GM19395 (cell line): ENCODE data around the gene BOLA2B.
A peak's percentile ranks its signal among the peaks of the same experiment; 100 is the strongest.
"Not testable (repeated sequence)": the region's sequence is repeated elsewhere in the genome, so short reads cannot be mapped to it uniquely, and the experiment has no call there.

Experiments
- ATAC-seq: cut with Tn5 transposase; IDR thresholded peaks from one replicate; pipeline ENCODE4 v1.9.1; 2021; ENCODE audit warnings: mild to moderate bottlenecking, moderate library complexity; ENCODE audit not compliant: unreplicated experiment

The BOLA2B gene

DNA sequence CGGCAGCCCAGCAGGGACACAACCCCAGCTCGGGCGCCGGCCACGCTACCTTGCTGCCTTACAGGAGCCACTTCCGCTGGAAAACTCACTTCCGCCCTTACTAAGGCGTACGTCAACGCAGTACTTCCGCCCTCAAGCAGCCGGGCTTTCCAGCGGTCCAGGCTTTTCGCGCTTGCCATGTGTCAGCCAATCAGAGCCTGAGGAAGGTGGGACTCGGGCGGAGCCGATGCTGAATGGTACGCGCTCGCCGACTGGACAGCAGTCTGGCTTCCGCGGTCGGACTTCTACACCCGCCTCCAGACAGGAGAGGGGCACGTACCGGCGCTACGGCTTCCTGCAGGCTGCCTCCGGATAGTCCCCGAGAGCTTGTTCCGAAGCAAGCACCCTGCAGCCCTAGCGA lies at the start of gene BOLA2B, which contains the start of gene SLX1A:
Gene BOLA2B (minus strand): TSS at position 52 of the 400 bp plus-strand sequence. CDS start 71 bp downstream, outside the sequence.
Gene SLX1A (plus strand): TSS at position 261 of the 400 bp plus-strand sequence. CDS start 210 bp downstream, outside the sequence.
- peak; percentile 88 for ATAC-seq

DNA sequence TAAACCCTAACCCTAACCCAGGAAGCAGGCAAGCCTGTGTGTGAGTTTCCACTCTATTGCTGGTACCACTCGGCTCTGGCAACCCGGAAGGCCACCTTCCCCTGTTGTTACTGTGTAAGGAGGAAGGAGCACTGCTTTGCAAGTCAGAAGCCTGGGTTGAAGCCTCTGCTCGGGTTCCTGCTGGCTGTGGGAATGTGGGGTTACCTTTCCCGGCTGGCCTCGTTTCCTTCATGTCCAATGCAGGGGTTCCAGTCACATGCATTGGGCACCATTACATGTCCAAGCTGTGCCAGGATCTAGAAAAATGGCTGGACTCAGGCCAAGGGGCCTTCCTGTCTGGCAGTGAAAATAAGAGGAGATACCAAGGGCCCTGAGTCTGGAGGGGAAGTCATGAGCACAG lies 23.6 kb upstream of the BOLA2B start:
- ATAC-seq: not testable (repeated sequence)

DNA sequence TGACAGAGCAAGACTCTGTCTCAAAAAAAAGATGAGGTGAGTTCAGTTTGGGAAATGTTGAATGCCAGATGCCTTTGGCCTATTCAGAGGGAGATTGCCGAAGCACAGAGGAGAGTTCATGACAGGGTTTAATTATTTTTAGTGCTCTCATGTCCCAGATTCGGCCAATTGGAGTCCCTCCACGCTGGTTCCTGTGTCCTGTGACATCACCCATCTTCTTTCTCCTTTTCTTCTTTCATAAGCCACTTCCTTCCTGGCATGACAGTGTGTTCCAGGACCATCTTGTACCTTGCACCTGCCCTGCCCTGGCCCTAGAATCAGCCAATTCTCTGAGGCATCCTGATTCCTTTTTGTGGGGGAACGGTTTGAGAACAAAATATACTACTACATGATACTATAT lies 17.9 kb upstream of the BOLA2B start:
- not testable (repeated sequence) for ATAC-seq

DNA sequence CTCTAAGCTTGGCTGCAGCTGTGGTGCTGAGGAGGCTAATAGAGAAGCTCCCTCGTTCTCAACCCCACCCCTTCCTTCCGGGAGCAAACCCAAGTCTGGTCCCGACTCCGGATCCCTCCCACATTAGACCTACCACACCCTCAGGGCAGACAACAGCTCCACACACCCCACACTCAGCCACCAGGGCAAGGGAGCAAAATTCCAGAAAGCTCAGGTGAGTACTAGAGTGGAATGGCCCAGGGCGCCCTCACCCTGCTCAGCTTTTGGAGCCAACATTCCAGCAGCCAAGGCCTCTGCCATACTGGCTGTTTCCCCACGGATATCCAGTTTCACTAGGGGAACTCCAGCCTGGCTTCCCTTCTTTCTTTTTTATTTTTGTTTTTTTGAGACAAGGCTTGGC lies 15.6 kb upstream of the BOLA2B start:
- ATAC-seq: not testable (repeated sequence)

DNA sequence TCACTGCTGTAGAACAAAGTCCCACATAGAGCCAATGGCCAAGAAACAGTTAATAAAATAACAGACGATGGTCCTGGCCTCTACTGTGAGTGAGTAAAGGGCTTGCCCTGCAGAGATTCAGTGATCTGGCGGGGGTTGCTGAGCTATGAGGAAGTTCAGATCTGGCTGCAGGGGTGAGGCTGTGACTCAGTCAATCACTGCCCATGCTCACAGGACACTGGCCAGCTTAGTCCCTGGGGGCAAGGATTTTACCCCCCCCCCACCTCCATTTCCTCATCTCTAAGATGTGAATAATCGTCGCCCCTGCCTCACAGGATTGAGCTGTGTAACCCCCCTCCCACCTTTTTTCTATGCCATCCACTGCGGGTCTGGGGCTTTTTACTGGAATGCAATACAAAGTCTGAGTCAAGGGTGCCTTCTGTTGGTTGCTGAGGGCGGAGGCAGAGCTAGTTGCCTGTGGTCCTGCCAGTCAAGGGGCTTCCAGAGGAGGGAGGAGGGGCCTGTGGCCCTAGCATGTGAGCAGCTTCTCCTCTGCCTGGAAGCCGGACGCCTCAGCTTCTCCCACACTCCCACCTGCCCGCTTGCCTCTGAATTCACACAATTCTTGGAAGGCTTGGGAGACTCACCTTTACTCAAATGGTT lies 13.7 kb upstream of the BOLA2B start:
- ATAC-seq: not testable (repeated sequence)

DNA sequence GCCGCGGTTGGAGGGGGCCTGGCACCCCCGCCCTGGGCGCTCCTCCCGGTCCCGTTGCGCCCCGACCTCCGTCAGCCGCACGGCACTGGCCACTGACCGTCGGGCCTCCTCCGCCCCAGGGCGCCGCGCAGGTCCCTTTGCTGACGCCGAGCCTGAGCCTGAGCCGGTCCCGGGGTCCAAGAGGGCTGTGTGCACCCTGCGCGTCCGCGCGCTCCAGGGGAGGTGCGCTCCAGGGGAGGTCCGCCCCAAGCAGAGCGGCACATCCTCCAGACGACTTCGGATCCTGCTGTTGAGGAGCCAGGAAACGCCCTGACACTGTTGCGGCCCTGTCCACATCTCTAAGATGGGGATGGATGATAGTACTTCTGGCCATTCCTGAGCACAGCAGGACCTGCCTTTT lies 12.8 kb upstream of the BOLA2B start:
- not testable (repeated sequence) for ATAC-seq

DNA sequence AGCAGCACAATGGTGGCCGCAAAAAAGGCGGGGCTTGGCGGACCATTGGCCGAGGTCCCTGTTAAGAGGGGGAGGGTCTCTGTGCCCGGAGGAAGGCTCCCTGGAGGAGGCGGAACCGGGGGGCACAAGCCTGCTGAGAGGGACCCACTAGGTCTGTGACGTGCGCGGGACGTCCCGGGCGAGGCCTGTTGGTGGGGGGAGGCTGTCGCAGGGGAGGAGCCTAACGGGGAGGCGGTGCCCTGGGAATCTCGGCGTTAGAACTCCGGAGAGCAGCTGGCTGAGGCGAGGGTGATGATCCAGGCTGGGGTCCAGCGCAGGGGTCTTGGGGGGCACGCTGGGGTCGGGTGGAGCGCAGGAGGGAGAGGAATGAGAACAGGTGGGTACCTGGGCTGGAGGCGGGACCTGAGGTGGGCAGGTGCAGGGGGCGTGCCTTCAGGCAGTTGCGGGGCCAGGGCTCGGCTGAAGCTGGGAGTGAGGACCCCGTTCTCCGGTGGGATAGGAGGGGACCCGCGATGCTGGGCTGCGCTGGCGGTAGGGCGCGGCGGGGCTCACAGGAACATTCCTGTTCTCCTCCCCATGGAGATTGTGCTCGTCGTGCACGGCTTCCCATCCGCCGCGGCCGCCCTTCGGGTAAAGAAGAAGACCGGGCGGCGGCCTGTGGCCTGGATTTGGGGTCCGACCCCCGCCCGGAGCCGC lies 12.2 kb upstream of the BOLA2B start:
- not testable (repeated sequence) for ATAC-seq

DNA sequence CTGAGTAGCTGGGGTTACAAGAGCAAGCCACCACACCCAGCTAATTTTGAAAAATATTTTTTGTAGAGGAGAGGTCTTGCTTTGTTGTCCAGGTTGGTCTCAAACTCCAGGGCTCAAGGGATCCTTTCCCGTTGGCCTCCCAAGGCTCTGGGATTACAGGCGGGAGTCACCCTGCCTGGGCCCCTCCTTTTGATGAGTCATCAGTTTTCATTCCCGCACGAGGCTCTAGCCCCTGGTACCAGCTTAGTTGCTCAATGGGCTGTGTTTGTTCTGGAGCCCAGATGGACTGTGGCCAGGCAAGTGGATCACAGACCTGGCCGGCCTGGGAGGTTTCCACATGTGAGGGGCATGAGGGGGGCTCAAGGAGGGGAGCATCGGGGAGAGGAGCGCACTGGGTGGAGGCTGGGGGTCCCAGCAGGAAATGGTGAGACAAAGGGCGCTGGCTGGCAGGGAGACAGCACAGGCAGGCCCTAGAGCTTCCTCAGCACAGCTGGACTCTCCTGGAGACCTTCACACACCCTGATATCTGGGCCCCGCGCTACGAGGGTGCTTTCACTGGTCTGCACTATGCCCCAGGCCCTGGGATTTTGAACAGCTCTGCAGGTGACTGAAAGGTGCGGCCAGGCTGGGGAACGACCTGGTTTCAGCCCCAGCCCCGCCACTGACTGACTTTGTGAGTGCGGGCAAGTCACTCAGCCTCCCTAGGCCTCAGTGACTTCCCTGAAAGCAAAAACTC lies 6.3 kb upstream of the BOLA2B start:
- ATAC-seq: not testable (repeated sequence)

DNA sequence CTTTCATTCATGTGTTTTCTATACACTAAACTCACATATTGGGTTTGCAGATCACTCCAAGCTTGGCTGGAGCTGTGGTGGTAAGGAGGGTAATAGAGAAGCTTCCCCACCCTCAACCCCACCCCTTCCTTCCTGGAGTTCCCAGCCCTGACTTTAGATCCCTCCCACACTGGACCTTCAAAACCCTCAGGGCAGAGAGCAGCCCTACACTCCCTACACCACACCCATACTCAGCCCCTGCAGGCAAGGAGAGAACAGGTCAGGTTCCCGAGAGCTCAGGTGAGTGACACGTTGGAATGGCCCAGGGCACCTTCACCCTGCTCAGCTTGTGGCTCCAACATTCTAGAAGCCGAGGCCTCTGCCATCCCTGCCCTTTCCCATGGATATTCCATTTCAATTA lies 5.6 kb upstream of the BOLA2B start, which contains the start of gene SULT1A3:
Gene SULT1A3 (plus strand): TSS at position 207 of the 400 bp plus-strand sequence. CDS start 1,474 bp downstream, outside the sequence.
- not testable (repeated sequence) for ATAC-seq

DNA sequence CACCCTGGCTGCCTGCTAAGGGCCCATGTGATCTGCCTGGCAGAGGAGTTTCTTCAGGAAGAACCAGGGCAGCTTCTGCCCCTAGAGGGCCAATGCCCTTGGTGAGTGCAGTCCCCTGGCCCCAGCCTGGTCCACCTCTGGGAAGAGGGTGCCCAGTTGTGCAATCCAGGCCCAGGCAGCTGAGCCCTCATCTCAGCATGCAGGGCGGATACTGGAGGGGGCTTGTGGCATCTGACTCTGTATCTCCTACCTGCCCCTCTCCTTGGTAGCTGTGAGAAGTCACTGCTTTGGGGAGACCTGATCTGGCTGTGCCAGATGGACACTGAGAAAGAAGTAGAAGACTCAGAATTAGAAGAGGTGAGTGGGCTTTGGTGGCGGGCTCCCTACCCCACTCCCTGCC lies 3.5 kb upstream of the BOLA2B start:
- ATAC-seq: not testable (repeated sequence)

DNA sequence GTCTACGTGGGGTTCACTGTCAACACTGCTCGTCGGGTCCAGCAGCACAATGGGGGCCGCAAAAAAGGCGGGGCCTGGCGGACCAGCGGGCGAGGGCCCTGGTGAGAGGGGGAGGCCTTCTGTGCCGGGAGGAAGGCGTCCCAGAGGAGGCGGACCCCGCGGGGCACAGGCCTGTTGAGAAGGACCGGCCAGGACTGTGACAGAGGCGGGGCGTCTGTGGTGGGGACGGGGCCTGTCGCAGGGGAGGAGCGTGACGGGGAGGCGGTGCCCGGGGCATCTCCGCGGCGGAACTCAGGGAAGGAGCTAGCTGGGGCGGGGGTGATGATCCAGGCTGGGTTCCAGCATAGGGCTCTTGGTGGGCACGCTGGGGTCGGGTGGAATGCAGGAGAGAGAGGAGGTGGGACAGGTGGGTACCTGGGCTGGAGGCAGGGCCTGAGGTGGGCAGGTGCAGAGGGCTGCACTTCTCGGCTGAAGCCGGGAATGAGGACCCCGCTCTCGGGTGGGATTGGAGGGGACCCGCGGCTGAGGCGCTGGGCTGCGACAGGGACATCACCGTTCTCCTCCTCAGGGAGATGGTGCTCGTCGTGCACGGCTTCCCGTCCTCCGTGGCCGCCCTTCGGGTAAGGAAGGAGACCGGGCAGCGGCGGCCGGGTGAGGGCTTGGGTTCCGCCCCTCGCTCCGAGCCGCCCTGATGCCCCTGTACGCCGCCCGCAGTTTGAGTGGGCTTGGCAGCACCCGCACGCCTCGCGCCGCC lies 883 bp upstream of the BOLA2B start:
- ATAC-seq: peak; percentile 60

DNA sequence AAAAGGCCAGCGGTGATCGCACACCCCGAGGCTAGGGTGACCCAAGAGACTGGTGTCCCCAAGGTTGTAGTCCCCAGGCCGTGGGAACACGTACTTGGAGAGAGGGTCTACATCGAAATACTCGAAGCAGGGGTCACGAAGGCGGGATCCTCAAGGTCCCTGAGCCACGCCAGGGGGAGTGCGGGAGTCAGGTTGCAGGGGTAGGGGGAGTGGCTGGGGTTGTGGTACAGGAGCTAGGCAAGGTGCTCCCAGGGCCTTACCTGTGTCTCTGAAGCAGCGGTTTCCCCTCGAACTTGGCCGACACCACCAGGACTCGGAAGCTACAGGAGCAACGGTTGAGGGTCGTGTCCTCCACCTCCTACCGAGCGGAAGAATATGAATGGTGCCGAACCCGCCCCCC lies 368 bp downstream of the BOLA2B start:
- peak; percentile 13 for ATAC-seq

DNA sequence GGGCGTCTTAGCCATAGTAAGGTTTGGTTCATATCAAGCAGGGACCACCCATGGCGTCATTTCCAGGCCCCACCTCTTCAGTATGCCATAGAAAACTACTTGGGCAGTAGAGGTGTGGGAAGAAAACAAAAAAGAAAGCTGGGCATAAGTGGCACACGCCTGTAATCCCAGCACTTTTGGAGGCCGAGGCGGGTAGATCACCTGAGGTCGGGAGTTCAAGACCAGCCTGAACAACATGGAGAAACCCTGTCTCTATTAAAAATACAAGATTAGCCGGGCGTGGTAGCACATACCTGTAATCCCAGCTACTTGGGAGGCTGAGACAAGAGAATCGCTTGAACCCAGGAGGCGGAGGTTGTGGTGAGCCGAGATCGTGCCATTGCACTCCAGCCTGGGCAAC lies 2.3 kb downstream of the BOLA2B start:
- ATAC-seq: not testable (repeated sequence)

DNA sequence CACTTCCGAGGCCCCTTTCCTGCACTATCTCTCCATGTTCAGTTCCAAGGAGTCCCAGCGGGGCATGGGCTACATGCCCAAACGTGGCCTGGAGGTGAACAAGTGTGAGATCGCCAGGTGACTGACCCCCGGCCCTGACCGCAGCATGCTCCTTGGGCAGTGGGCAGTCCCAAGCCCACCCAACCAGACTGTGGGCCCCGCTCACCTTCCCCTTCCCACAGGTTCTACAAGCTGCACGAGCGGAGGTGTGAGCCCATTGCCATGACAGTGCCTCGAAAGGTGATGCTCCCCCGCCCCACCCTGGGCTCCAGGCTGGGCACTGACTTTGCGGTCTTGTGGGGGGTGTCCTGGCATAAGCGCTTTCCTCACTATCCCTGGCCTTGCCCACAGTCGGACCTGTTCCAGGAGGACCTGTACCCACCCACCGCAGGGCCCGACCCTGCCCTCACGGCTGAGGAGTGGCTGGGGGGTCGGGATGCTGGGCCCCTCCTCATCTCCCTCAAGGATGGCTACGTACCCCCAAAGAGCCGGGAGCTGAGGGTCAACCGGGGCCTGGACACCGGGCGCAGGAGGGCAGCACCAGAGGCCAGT lies 5.4 kb downstream of the BOLA2B start:
- ATAC-seq: no peak

DNA sequence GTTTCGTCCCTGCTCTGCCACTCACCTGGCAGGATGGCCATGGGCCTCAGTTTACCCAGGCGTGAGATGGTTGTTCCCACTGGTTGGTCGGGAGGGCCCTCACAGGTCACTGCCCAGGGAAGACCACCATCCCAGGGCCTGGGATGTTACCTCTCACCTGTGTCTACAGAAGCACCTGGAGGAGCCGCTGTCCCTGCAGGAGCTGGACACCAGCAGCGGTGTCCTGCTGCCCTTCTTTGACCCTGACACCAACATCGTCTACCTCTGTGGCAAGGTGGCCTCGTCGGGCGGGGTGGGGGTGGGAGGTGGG lies 6.0 kb downstream of the BOLA2B start:
- ATAC-seq: no peak

DNA sequence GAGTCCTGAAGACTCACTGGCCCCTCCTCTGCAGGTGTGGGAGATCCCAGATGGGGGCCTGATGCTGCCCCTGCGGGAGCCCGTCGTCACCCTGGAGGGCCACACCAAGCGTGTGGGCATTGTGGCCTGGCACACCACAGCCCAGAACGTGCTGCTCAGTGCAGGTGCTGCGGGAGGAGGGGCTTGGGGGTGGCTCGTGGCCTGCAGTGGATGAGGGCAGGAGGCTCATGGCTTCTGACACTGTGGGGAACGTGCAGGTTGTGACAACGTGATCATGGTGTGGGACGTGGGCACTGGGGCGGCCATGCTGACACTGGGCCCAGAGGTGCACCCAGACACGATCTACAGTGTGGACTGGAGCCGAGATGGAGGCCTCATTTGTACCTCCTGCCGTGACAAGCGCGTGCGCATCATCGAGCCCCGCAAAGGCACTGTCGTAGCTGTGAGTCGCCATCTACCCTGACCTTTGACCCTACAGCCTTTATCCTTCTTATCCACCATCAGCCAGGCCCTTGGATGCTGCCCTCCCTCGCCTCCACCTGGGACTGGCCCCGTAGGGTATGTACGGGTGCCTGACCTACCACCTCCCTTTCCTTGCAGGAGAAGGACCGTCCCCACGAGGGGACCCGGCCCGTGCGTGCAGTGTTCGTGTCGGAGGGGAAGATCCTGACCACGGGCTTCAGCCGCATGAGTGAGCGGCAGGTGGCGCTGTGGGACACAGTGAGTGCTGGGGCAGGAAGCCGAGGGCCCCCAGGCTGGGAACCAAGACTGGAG lies 6.5 kb downstream of the BOLA2B start:
- ATAC-seq: no peak

DNA sequence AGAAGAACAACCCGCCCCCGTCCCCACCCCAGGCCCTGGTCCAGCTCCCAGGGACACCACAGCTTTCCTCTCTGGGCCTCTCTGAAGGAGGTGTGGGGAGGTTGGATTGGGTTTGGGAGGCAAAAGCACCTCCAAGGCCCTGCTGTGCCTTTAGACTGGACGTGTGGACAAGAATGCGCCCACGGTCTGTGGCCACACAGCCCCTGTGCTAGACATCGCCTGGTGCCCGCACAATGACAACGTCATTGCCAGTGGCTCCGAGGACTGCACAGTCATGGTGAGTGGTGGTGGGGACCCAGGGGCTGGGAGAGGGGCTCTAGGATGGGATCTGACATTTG lies 7.1 kb downstream of the BOLA2B start:
- no peak for ATAC-seq

DNA sequence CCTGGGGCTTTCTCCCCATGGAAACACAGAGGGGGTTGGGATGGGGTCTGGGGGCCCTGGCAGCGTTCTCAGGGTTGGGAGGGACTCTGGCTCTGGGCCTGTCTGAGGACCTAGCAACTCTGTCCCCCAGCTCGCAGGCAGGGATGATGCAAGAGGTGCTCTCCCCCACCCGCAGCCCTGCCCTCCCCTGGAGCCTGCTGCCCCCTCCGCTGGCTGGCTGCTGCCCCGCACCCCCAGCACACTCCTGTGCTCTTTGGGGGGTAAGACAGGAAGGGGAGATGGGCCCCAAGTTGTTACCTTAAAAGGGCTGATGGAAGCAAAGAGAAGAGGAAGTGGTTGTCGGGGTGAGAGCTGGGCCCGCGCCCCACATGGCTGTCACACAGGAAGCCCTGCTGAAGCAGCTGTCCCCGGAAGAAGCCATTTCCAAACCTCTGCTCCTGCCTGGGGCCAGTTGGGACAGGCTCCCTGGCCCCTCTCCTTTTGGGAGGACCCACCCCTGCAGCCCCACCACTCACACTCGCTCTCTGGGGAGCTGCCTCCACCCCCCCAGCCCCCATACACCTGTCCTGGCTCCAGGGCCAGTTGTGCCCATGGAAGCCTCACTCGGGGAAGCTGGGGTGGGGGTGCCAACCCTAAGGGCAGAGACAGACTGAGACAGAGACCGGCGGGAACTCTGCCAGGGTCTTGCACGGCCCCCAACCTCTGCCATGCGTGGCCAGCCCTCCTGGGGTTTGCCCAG lies 7.6 kb downstream of the BOLA2B start:
- ATAC-seq: no peak
